GM11168 (cell line): Measurements from ENCODE around the gene SLC9A9.
"Not testable (repeated sequence)": the region's sequence is repeated elsewhere in the genome, so short reads cannot be mapped to it uniquely, and the experiment has no call there.

Source experiments
- in situ Hi-C: fragments of 300-500 bp; cut with MboI; formaldehyde crosslinking; loops from one replicate; pipeline ENCODE4 v1.12.0; 2022; ENCODE audit warnings: low sequenced_read_pairs; ENCODE audit not compliant: unreplicated experiment

The SLC9A9 gene

DNA sequence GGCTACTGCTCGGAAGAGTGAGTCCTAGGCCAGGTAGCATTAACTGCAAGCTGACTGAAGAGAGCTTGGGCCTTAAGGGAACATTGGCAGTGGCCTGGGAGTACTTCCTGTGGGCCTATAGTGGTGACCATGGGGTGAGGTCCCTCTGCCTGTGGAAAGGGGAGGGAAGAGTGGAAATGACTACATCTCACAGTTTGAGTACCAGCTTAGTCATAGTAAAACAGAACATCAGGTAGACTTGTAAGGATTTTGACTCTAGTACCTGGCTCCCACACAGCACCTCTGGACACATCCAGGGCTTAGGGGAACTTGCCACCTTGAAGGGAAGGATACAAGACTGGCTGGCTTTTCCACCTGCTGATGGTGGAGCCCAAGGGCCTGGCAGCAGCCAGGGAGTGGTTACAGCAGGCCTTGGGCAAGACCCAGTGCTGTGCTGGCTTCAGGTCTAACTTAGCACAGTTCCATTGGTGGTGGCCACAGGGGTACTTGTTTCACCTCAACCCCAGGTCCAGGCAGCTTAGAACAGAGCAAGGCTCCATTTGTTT is 147.8 kb downstream of the SLC9A9 start:
- in situ Hi-C loops = no loop called here

DNA sequence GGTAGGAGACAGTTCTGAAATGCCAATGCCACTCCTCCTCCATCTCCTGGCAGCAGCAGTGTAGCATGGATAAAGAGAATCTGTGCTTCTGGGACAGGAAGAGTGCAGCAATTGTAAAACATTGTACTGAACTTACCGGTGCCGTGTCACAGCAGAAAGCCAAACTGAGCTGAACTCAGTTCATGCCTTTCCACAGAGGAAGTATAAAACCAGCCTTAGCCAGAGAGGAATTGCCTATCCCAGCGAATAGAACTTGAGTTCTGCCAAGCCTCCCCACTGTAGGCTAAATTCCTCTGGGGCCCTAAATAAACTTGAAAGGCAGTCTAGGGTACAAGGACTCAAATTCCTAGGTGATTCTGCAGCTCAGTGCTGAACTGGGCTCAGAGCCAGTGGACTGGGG is 148.8 kb downstream of the SLC9A9 start:
- in situ Hi-C loops = no loop called here

DNA sequence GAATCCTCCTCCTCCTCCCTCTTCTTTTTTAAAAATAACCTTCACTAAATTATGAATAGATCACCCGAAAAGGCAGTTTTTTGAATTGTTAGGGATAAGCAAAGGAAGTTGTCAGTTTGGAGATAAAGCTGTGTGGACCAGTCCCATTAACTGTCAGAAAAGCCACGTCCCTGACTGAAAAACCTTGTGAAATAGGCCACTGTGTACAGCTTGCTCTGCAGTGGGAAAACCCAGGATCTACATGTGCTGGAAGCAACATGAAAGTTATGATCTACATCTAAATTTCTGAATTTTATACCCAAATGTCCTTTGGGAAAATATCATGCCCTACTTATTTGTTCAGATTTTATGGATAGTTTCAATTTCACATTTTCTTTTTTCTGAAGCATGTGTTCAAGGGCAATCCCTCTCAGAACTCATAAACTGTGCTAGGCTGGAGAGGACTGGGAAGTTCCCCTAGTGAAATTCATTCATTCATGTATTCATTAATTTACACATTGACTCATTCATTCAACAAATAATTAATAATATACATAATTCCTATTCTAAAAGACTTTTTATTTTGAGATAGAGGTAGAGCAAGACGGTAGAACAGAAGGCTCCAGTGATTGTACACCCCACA is 149.5 kb downstream of the SLC9A9 start:
- in situ Hi-C loops = no loop called here

DNA sequence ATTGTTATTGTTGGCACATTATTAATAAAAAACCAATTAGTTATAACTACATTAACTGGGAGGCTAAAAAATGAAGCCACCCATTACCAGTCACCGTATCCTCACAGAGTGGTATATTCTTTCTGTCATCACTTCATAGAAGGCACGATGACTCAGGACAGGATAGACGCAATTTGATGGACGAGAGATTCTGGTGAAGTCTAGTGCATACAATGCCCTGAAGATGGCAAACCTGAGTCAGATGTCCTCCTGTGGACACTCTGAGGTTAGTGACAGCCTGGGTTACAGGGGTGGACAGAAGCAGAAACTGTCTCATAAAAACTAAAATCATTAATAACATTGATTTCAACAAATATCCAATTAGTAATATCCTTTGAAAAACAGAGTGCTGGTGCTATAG is 150.3 kb downstream of the SLC9A9 start:
- in situ Hi-C loops = no loop called here

DNA sequence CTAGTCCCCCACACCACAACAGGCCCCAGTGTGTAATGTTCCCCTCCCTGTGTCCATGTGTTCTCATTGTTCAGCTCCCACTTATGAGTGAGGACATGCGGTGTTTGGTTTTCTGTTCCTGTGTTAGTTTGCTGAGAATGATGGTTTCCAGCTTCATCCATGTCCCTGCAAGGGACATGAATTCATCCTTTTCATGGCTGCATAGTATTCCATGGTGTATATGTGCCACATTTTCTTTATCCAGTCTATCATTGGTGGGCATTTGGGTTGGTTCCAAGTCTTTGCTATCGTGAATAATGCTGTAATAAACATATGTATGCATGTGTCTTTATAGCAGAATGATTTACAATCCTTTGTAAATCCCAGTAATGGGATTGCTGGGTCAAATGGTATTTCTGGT is 152.9 kb downstream of the SLC9A9 start:
- in situ Hi-C loops = not testable (repeated sequence)

GRCh38 chr3:143693506-143693905 is 154.8 kb downstream of the SLC9A9 start:
- in situ Hi-C loops = no loop called here

GRCh38 chr3:143686638-143687197 is 161.6 kb downstream of the SLC9A9 start:
- in situ Hi-C loops = no loop called here

GRCh38 chr3:143685491-143685890 is 162.8 kb downstream of the SLC9A9 start:
- in situ Hi-C loops = no loop called here

DNA sequence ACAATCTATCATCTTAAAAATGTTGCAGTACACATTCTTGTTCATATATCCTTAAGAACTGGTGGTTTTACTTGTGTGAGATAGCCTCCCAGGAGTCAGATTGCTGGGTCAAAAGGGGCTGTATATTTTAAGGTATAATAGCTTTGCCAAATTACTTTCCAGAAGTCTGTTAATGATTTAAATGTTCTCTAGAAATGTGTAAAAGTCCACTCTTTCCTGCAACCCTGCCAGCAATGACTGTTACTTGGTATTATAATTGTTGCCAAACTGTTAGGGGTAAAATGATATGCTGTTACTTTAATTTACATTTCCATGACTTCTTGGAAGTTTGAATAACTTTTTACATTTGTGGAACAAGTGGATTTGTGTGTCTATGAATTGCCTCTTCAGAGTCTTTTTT is 170.8 kb downstream of the SLC9A9 start:
- in situ Hi-C loops = no loop called here

- in situ Hi-C loops = no loop called here
Measured at GRCh38 chr3:143676747-143677146, 171.5 kb downstream of the SLC9A9 start.

DNA sequence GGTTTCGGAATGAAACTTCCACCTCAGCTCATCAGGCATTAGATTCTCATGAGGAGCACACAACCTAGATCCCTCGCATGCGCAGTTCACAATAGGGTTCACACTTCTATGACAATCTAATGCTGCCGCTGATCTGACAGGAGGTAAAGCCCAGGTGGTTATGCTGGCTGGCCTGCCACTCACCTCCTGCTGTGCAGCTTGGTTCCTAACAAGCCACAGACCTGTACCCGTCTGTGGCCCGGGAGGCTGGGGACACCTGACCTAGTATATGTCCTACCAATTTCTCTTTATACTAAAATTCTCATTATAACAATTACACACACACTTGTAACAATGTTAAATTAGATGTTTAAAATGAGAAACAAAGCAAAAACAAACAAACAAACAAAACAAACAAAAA is 172.2 kb downstream of the SLC9A9 start:
- in situ Hi-C loops = no loop called here

GRCh38 chr3:143674100-143674968 is 173.9 kb downstream of the SLC9A9 start:
- in situ Hi-C loops = loop anchor here (25.0 kb wide), 2 partner anchors 237 to 562 kb away; partner anchors contain the start of gene CHST2

DNA sequence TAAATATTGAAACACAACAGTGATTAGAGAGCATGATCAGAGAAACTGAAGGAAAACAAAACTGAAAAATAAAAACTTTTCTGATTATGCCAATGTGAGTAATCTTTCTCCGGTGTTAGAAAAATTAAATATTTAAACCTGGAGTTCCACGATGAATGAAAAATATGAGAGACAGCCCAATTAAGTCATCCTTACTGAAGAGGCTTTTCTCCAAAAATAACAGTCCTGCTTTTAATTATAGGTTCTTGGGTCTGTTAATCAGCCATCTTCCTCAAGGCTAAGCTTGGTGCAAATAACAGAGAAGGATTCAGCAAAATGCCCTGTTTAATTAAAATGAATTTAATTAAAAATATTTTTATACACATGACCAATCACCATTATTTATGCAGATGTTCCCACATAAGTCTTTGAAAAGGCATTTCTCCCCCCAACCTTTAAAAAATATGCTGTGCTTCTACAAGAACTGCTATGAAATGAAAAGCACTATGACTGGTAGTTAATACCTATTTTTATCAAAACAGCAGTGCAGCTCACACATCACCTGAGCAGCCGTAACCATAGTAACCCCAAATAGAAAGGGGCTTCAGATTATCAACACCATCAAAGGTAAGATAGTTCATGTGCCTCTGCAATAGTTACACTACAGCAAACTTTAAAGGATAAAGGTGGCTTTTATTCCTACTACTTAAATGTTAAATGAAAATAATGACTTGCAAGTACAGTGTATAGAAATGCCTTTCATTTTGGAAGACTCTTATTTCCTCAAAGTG is 175.7 kb downstream of the SLC9A9 start:
- in situ Hi-C loops = loop anchor here (25.0 kb wide), 2 partner anchors 235 to 560 kb away; partner anchors contain the start of gene CHST2

DNA sequence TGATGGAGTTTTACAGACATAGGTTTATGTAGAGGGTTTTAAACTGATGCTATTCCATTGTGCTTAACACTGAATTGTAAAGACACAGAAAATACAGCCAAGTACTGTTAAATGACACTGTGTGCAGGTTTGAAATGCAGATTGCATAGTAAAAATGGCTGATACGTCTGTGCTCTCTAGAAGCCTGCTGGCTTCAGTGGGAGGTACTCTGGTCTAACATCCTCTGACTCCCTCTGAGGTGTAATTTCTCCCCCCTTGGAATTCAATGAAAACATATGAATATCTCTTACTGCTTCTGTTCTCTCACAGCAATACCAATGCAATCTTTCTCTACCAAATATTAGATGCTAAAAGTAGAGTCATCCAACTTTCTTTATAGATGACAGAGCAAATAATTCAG is 176.6 kb downstream of the SLC9A9 start:
- in situ Hi-C loops = loop anchor here (25.0 kb wide), 2 partner anchors 234 to 559 kb away; partner anchors contain the start of gene CHST2

DNA sequence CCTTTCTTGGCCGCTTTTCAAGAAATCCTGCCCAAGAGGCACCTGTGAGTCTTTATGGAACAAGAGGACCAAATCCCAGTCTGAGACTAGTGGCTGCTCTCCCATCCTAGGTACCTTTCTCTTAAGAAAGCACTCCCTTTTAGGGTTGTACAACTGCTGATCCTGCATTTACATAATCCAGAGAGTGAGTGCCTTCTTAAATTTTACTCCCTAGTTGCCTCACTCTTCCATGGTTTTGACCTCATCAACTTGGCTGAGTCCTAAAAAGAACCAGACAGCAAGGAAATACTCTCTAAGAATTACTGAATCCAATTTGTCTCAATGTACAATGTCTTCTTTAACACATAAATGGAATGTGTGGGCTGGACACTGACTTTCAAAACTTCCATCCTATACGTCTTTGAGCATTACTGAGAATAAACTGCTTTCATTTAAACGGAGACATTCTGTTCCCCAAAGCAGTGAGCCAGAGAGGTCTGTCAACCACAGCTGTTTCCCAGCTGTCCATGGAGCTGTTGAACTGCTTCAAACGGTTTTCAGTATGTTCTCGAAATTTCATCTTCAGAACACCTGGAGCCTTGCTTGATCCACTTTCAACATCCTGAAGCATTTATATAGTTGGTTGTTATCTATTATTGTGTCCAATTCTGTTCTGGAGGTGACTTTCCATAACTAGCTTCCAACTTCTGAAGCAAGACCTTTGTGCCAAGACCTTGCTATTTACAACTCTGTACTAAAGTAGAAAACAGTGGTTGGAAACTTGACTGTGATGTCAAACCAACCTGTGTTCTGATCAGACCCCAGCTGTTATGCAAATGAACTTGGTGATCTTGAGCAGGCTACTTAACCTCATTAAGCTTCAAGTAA is 179.1 kb downstream of the SLC9A9 start:
- in situ Hi-C loops = loop anchor here (25.0 kb wide), 2 partner anchors 232 to 557 kb away; partner anchors contain the start of gene CHST2

DNA sequence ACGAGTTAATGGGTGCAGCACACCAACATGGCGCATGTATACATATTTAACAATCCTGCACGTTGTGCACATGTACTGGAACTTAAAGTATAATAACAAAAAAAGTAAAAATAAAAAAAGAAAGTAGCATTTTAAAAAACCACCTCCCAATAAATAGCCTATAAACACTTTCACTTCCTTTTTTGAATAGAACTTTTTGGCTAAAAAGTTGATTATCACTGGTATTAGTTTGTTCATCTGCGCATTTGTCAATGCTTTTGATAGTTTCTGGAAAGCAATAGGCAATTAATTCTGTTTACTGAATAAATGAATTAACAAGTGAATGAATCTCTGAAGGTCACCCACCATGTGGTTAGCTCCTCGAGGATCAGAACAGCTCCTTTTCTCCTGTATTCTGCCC is 179.9 kb downstream of the SLC9A9 start:
- in situ Hi-C loops = loop anchor here (25.0 kb wide), 2 partner anchors 231 to 556 kb away; partner anchors contain the start of gene CHST2

DNA sequence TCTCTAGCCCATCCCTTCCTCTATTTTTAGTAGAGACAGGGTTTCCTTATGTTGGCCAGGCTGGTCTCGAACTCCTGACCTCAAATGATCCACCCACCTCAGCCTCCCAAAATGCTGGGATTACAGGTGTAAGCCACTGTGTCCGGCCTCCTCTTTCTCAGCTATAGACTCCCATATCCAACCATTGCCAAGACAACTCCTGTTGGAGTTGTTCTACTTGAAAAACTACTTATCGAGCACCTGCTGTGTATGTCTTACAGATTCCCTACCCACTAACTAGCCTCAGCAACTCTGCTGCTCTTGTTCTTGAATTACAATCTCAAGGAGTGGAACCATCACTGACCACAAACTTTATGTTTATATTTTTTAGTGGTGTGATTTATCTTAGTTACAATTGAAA is 186.6 kb downstream of the SLC9A9 start:
- in situ Hi-C loops = loop anchor here (25.0 kb wide), 2 partner anchors 224 to 549 kb away; partner anchors contain the start of gene CHST2

DNA sequence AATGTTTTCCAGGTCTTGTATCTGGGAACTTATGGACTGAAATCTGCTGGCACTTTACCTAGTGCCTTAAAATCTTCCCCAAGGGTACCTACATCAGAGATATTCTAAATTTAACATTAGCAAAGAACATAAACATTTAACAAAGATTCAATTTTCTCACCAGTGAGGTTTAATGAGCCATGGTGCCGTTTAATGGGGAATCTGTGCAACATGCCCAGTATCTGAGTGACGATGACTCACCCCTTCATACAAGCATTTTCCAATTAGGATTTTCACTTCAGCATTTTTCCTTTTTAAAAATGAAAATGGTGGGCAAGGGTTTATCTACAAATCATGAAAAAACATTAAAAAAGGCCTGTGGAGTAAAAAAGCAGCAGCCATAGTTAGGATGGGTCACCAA is 189.4 kb downstream of the SLC9A9 start:
- in situ Hi-C loops = loop anchor here (25.0 kb wide), 2 partner anchors 222 to 547 kb away; partner anchors contain the start of gene CHST2

DNA sequence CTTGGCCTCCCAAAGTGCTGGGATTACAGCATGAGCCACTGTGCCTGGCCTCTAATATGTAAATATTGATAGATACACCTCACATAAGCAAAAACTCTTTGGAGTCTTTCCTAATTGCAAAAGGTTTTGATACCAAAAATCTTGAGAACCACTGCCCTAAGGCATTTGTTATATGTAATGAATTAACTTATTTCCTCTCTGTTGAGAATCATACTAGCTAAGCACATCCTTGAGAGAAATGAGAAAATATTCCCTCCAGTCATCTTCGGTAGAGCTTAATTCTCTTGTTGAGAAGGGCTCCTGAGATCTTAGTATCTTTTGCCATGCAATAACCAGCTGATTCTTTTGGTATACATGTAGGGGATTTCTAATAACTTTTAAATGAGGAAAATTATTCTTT is 190.2 kb downstream of the SLC9A9 start:
- in situ Hi-C loops = loop anchor here (25.0 kb wide), 2 partner anchors 221 to 546 kb away; partner anchors contain the start of gene CHST2
